HepG2 (cell line): ENCODE results near the gene GLUL. TPM values are rescaled to one million over a fixed set of nuclear protein-coding genes. Genes with fewer than 3 reads are reported as not detected.

Experiments
- ATAC-seq: fragments of 200-7000 bp; cut with Tn5 transposase; 3 replicates; pipeline ENCODE4 v1.9.1; 2020; ENCODE audit warnings: mild to moderate bottlenecking, moderate library complexity
- BruUV-seq: library from RNA; stranded (reverse); fragments of 400-500 nt; replicated peaks from 2 replicates; lab custom pipeline; 2021; lab: Mats Ljungman, UMichigan
- CTCF ChIA-PET: fragments of 300-600 bp; formaldehyde crosslinking; extraction: SDS; loops from one replicate; lab custom pipeline; 2021; ENCODE audit warnings: low total read pairs, inconsistent platforms, low intra/inter-chr PET ratio; lab: Yijun Ruan, JAX
- POLR2A ChIA-PET: fragments of 350-600 bp; sonication (Branson Sonifier 250); formaldehyde crosslinking; loops from one replicate; lab custom pipeline; 2020; ENCODE audit warnings: antibody characterized with exemption, inconsistent platforms; lab: Yijun Ruan, JAX
- DNase-seq: peaks from one replicate; pipeline ENCODE4 v3.0.0-alpha.2; 2015; ENCODE audit warnings: low spot score
- FAIRE-seq: peaks from 3 replicates; lab custom pipeline; 2011; peaks lifted over from hg19 to GRCh38; lab: Jason Lieb, UNC
- H2AFZ ChIP-seq: one replicate; pipeline ENCODE4 v1.6.1; 2011; ENCODE audit warnings: low read length, inconsistent platforms
- H3K27ac ChIP-seq: fragments of 300-600 bp; 3 replicates; pipeline ENCODE4 v1.8.0; 2011; ENCODE audit warnings: mixed run types, mild to moderate bottlenecking, mixed read lengths, low read length, inconsistent platforms; ENCODE audit not compliant: insufficient read depth; ENCODE audit errors: extremely low read length
- H3K27me3 ChIP-seq, 2 experiments: fragments of 200-600 bp in 1 of 2; 2 replicates in 1 of 2; 3 replicates in 1 of 2; pipeline versions ENCODE4 v1.6.0 to v1.8.0; 2011; ENCODE audit warnings: low read length in 2 of 2, mild to moderate bottlenecking in 2 of 2, moderate library complexity in 2 of 2, inconsistent platforms in 1 of 2; ENCODE audit not compliant: insufficient read depth in 2 of 2, control insufficient read depth in 1 of 2
- H3K36me3 ChIP-seq, 2 experiments: fragments of 200-600 bp in 1 of 2; replicated peaks in 1 of 2; 2 replicates in 1 of 2; 3 replicates in 1 of 2; pipeline versions ENCODE4 v1.5.1 to v1.8.0; 2011; ENCODE audit warnings: low read length in 2 of 2, inconsistent platforms in 1 of 2; ENCODE audit not compliant: insufficient read depth in 2 of 2, control insufficient read depth in 1 of 2
- H3K4me1 ChIP-seq: 2 replicates; pipeline ENCODE4 v1.5.1; 2012; ENCODE audit warnings: low read length, inconsistent platforms; ENCODE audit not compliant: insufficient read depth
- H3K4me2 ChIP-seq: 2 replicates; pipeline ENCODE4 v1.6.0; 2011; ENCODE audit warnings: low read depth, low read length, inconsistent platforms
- H3K4me3 ChIP-seq, 3 experiments: fragments of 200-600 bp in 1 of 3; sonication (generic), shearing (Covaris generic) in 1 of 3; replicated peaks in 1 of 3; 2 replicates each; pipeline ENCODE4 v1.5.1; 2011 to 2016; ENCODE audit warnings: low read length in 3 of 3, inconsistent platforms in 2 of 3, low read depth in 2 of 3, mild to moderate bottlenecking in 2 of 3, control low read depth in 1 of 3, mixed read lengths in 1 of 3; ENCODE audit not compliant: insufficient read depth in 1 of 3
- H3K79me2 ChIP-seq: one replicate; pipeline ENCODE4 v1.6.1; 2011; ENCODE audit warnings: low read length, inconsistent platforms; ENCODE audit not compliant: insufficient read depth
- H3K9ac ChIP-seq: 2 replicates; pipeline ENCODE4 v1.6.0; 2011; ENCODE audit warnings: mild to moderate bottlenecking, low read depth, low read length, inconsistent platforms; ENCODE audit not compliant: insufficient read depth
- H3K9me3 ChIP-seq: 2 replicates; pipeline ENCODE4 v1.5.1; 2012; ENCODE audit warnings: mild to moderate bottlenecking, low read length
- H4K20me1 ChIP-seq: 2 replicates; pipeline ENCODE4 v1.6.0; 2011; ENCODE audit warnings: inconsistent platforms, mild to moderate bottlenecking, low read length, moderate library complexity; ENCODE audit not compliant: insufficient read depth
- PAF1 ChIP-seq: IDR thresholded peaks from 2 replicates; pipeline ENCODE4 v1.6.1; 2016; ENCODE audit warnings: missing genetic modification reagents, missing compliant biosample characterization
- SMARCC2 ChIP-seq: fragments of 450-650 bp; IDR thresholded peaks from 2 replicates; pipeline ENCODE4 v1.6.1; 2017; ENCODE audit warnings: antibody characterized with exemption, mild to moderate bottlenecking
- XRCC5 ChIP-seq: fragments of 200-400 bp; formaldehyde crosslinking; optimal IDR thresholded peaks from 2 replicates; pipeline ENCODE3; 2017; ENCODE audit warnings: mild to moderate bottlenecking, low read length
- ZNF160 ChIP-seq: sonication (generic); formaldehyde crosslinking; IDR thresholded peaks from 2 replicates; pipeline ENCODE4 v1.8.0; 2022; ENCODE audit warnings: mild to moderate bottlenecking, inconsistent platforms, missing genetic modification reagents
- ZNF878 ChIP-seq: sonication (generic); formaldehyde crosslinking; IDR thresholded peaks from 2 replicates; pipeline ENCODE4 v1.8.1; 2023; ENCODE audit warnings: mild to moderate bottlenecking, missing genetic modification reagents, moderate library complexity
- WGBS: methylation state at CpG from one replicate; pipeline ENCODE4 v1.1.6; 2017; ENCODE audit warnings: low lambda C conversion rate; 5-methylcytosine and 5-hydroxymethylcytosine counted together
- in situ Hi-C: cut with HindIII; loops from 2 replicates; pipeline ENCODE4 v1.10.0; 2017; ENCODE audit warnings: low pct_unique_long_range_greater_than_20kb; ENCODE audit not compliant: extremely low pct_ligation_motif_present
- intact Hi-C: fragments of 100-400 bp; cut with micrococcal nuclease; formaldehyde crosslinking; loops from one replicate; pipeline ENCODE4 v1.10.0; 2022; ENCODE audit not compliant: unreplicated experiment
- polyA plus RNA-seq, 8 experiments: library from polyadenylated mRNA; depleted of rRNA in 3 of 8; stranded (reverse) in 7 of 8; unstranded in 1 of 8; fragments of >200 nt; fragmentation: Illumina TruSeq in 4 of 8; extraction: Trizol in 4 of 8; gene quantifications; 2 replicates each; pipeline versions ENCODE4 v1.2.1 to v1.2.3, GENCODE V29; 2011 to 2016; ENCODE audit warnings: low read depth in 4 of 8, missing spikeins in 1 of 8, mixed read lengths in 1 of 8; ENCODE audit not compliant: insufficient read depth in 1 of 8
- total RNA-seq, 5 experiments: library from RNA; depleted of rRNA; stranded (reverse); fragments of >200 nt; fragmentation: Illumina TruSeq; extraction: Trizol; gene quantifications; 2 replicates each; pipeline ENCODE4 v1.2.3, GENCODE V29; 2016; ENCODE audit warnings: low read depth in 1 of 5
- TF ChIP-seq, protein P1 (sequence below): sonication (generic); formaldehyde crosslinking; conservative IDR thresholded peaks from 2 replicates; pipeline ENCODE4 v1.4.0; 2020; ENCODE audit warnings: mild to moderate bottlenecking, missing genetic modification reagents, moderate library complexity
- TF ChIP-seq, protein P2 (sequence below): sonication (generic); formaldehyde crosslinking; IDR thresholded peaks from 2 replicates; pipeline ENCODE4 v1.4.0; 2020; ENCODE audit warnings: low read depth, mild to moderate bottlenecking, missing genetic modification reagents
- TF ChIP-seq, protein P3 (sequence below): sonication (generic); formaldehyde crosslinking; IDR thresholded peaks from 2 replicates; pipeline ENCODE4 v1.4.0; 2020; ENCODE audit warnings: missing genetic modification reagents, borderline replicate concordance
- TF ChIP-seq, protein P4 (sequence below): sonication (generic); formaldehyde crosslinking; IDR thresholded peaks from 2 replicates; pipeline ENCODE4 v1.5.1; 2020; ENCODE audit warnings: mild to moderate bottlenecking, moderate library complexity, missing genetic modification reagents

GLUL gene
- total and polyA plus RNA-seq, 2 of the 13 experiments (the other 11 are each of a cell fraction or from before 2014, with no cell fraction given), result 423 to 827 TPM

DNA sequence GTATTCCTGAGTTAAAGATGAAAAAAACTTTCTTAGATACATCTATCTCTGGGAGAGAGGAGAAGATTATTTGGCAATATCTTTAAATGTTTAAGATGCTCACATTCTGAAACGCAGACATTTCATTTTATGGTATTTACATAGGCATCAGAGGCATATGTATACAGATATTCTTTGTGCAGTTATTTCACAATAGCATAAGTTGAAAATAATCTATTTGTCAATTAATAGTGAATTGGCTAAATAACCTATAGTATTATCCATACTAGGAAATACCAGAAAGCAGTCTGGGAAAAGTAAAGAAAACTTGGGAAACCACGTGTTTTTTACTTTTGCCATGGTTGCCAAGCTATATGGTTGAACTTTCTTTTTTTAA, 35.9 kb downstream of the GLUL start (continued):
- TF ChIP-seq, protein P1, sequence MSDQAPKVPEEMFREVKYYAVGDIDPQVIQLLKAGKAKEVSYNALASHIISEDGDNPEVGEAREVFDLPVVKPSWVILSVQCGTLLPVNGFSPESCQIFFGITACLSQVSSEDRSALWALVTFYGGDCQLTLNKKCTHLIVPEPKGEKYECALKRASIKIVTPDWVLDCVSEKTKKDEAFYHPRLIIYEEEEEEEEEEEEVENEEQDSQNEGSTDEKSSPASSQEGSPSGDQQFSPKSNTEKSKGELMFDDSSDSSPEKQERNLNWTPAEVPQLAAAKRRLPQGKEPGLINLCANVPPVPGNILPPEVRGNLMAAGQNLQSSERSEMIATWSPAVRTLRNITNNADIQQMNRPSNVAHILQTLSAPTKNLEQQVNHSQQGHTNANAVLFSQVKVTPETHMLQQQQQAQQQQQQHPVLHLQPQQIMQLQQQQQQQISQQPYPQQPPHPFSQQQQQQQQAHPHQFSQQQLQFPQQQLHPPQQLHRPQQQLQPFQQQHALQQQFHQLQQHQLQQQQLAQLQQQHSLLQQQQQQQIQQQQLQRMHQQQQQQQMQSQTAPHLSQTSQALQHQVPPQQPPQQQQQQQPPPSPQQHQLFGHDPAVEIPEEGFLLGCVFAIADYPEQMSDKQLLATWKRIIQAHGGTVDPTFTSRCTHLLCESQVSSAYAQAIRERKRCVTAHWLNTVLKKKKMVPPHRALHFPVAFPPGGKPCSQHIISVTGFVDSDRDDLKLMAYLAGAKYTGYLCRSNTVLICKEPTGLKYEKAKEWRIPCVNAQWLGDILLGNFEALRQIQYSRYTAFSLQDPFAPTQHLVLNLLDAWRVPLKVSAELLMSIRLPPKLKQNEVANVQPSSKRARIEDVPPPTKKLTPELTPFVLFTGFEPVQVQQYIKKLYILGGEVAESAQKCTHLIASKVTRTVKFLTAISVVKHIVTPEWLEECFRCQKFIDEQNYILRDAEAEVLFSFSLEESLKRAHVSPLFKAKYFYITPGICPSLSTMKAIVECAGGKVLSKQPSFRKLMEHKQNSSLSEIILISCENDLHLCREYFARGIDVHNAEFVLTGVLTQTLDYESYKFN (CRISPR knock-in tag), result no peak
- TF ChIP-seq, protein P2, sequence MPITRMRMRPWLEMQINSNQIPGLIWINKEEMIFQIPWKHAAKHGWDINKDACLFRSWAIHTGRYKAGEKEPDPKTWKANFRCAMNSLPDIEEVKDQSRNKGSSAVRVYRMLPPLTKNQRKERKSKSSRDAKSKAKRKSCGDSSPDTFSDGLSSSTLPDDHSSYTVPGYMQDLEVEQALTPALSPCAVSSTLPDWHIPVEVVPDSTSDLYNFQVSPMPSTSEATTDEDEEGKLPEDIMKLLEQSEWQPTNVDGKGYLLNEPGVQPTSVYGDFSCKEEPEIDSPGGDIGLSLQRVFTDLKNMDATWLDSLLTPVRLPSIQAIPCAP, result no peak
- TF ChIP-seq SMARCC2 (no peak), ZNF160 (CRISPR knock-in tag) (no peak)

DNA sequence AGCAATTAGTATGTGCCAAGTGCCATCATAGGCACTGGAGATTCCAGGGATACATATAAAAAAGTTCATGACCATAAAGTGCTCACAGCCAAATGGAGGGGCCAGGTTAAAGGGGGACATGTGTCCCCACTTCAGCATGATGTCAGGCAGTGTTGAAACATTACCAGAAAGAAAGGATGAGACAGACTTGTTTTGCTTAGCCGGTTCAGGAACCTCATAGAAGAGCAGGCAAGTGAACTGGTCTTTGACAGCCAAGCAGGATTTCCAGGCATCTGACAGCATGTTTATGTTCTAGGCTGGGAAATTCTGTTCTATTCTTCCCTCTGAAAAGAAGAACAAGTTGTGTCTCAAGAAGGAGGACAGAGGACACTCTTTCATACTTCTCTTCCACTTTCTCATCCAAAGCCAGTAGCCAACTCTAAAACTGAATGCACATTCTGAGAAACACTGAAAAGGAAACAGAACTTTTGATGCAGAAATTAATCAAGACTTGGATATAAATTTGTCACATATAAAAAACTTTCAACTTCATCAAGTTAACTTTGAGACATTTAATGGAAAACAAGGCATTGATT, 39.7 kb downstream of the GLUL start:
- no TSS peak for BruUV-seq
- WGBS, result 13% methylated on average over 1 of the region's 1 CpG
- FAIRE-seq, result no peak

More for the DNA sequence above, 39.7 kb downstream of the GLUL start:
- Histone ChIP-seq H4K20me1 (no peaks in the 10 kb centered on the region), H3K4me1 (peaks cover 6% of the 10 kb centered on the region; the same call in 1 of the 2 replicates), H3K27me3 (peaks cover 0 to 4% of the 10 kb centered on the region in 2 experiments; a peak in 2 of 5 replicates), H3K9me3 (no peaks in the 10 kb centered on the region), H3K36me3 (no peaks in the 10 kb centered on the region), H3K79me2 (no peaks in the 10 kb centered on the region), H3K4me2 (no peak overlapping the region), H3K4me3 (no peak overlapping the region), H3K9ac (no peak overlapping the region), H2AFZ (no peak overlapping the region), H3K27ac (no peak overlapping the region)
- in situ Hi-C loops, result no loop called here
- intact Hi-C loops, result no loop called here
- DNase-seq (no peak), ATAC-seq (no peak)
- no peak for TF ChIP-seq PAF1 (CRISPR knock-in tag)
- TF ChIP-seq, protein P3, sequence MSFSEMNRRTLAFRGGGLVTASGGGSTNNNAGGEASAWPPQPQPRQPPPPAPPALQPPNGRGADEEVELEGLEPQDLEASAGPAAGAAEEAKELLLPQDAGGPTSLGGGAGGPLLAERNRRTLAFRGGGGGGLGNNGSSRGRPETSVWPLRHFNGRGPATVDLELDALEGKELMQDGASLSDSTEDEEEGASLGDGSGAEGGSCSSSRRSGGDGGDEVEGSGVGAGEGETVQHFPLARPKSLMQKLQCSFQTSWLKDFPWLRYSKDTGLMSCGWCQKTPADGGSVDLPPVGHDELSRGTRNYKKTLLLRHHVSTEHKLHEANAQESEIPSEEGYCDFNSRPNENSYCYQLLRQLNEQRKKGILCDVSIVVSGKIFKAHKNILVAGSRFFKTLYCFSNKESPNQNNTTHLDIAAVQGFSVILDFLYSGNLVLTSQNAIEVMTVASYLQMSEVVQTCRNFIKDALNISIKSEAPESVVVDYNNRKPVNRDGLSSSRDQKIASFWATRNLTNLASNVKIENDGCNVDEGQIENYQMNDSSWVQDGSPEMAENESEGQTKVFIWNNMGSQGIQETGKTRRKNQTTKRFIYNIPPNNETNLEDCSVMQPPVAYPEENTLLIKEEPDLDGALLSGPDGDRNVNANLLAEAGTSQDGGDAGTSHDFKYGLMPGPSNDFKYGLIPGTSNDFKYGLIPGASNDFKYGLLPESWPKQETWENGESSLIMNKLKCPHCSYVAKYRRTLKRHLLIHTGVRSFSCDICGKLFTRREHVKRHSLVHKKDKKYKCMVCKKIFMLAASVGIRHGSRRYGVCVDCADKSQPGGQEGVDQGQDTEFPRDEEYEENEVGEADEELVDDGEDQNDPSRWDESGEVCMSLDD, result no peak
- TF ChIP-seq, protein P4, sequence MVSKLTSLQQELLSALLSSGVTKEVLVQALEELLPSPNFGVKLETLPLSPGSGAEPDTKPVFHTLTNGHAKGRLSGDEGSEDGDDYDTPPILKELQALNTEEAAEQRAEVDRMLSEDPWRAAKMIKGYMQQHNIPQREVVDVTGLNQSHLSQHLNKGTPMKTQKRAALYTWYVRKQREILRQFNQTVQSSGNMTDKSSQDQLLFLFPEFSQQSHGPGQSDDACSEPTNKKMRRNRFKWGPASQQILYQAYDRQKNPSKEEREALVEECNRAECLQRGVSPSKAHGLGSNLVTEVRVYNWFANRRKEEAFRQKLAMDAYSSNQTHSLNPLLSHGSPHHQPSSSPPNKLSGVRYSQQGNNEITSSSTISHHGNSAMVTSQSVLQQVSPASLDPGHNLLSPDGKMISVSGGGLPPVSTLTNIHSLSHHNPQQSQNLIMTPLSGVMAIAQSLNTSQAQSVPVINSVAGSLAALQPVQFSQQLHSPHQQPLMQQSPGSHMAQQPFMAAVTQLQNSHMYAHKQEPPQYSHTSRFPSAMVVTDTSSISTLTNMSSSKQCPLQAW (CRISPR knock-in tag), result no peak
- no peak for TF ChIP-seq XRCC5
- no peak for TF ChIP-seq ZNF878 (CRISPR knock-in tag)
- POLR2A ChIA-PET, result no interaction called here
- CTCF ChIA-PET, result no interaction called here
